Measurements from ENCODE around the gene ZCCHC2. TPM values are rescaled to one million over a fixed set of nuclear protein-coding genes. Genes with fewer than 3 reads are reported as not detected.

Gene ZCCHC2
- total and polyA plus RNA-seq, 2 donors (not counting 3 experiments of a cell fraction or from before 2014, with no cell fraction given), result 16.2 to 27.2 TPM

DNA sequence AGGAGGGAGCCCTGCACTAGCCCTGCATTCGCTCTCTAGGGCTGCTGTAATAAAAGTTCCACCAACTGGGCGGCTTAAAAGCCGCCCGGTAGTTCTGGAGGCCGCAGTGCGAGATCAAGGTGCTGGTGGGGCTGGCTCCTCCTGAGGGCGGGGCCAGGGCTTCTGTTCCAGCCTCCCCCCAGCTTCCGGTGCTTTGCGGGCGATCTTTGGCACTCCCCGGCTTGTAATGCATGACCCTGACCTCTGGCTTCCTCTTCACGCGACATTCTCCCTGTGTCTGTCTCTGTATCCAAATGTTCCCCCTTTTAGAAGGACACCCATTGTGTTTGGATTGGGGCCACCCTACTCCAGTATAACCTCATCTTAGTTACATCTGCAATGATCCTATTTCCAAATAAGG is 84.5 kb downstream of the ZCCHC2 start:
- H3K4me3 ChIP-seq (replicated peaks in 1 of 3; ENCODE audit: insufficient read depth in 1 of 3, low read depth in 1 of 3, low read length in 3 of 3), result no peak overlapping the region
- H3K4me1 ChIP-seq (ENCODE audit: control insufficient read depth, extremely low read depth, insufficient read depth, low read length), result no peaks in the 10 kb centered on the region
- H2AFZ ChIP-seq (ENCODE audit: low read depth, low read length), result no peak overlapping the region
- CTCF ChIA-PET, result interaction anchor here (1.6 kb wide), 1 partner anchor 21 kb away, joined by 4 read pairs; no protein-coding TSS in a partner anchor
- DNase-seq (ENCODE audit: low read depth, low spot score), result no peak
- POLR2A ChIA-PET, result no interaction called here
- FAIRE-seq, result no peak
- TF ChIP-seq EZH2 (IDR thresholded peaks at IDR 0.05; ENCODE audit: borderline replicate concordance, low read depth, low read length, severe bottlenecking) (no peak), JUN (IDR thresholded peaks at IDR 0.05; ENCODE audit: borderline replicate concordance, insufficient read depth, insufficient read length, low read depth) (no peak), GATA2 (IDR thresholded peaks at IDR 0.05; ENCODE audit: insufficient read depth, insufficient read length, low read depth, low read length) (no peak), POLR2A (IDR thresholded peaks at IDR 0.05; ENCODE audit: low read depth, low read length) (no peak), FOS (IDR thresholded peaks at IDR 0.05; ENCODE audit: borderline replicate concordance, insufficient read depth, low read length) (no peak), MYC (IDR thresholded peaks at IDR 0.05; ENCODE audit: low read depth, low read length) (no peak), POLR2AphosphoS5 (IDR thresholded peaks at IDR 0.05; ENCODE audit: insufficient read depth, low read depth, low read length) (no peak)
- TF ChIP-seq, protein P1, sequence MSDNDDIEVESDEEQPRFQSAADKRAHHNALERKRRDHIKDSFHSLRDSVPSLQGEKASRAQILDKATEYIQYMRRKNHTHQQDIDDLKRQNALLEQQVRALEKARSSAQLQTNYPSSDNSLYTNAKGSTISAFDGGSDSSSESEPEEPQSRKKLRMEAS (IDR thresholded peaks at IDR 0.05; ENCODE audit: insufficient read depth, insufficient read length), result no peak
- TF ChIP-seq, protein P2, sequence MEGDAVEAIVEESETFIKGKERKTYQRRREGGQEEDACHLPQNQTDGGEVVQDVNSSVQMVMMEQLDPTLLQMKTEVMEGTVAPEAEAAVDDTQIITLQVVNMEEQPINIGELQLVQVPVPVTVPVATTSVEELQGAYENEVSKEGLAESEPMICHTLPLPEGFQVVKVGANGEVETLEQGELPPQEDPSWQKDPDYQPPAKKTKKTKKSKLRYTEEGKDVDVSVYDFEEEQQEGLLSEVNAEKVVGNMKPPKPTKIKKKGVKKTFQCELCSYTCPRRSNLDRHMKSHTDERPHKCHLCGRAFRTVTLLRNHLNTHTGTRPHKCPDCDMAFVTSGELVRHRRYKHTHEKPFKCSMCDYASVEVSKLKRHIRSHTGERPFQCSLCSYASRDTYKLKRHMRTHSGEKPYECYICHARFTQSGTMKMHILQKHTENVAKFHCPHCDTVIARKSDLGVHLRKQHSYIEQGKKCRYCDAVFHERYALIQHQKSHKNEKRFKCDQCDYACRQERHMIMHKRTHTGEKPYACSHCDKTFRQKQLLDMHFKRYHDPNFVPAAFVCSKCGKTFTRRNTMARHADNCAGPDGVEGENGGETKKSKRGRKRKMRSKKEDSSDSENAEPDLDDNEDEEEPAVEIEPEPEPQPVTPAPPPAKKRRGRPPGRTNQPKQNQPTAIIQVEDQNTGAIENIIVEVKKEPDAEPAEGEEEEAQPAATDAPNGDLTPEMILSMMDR (IDR thresholded peaks at IDR 0.05; ENCODE audit: extremely low read depth in 1 of 2, insufficient read depth in 1 of 2, low read depth in 1 of 2, low read length in 2 of 2), result no peak
- H3K27ac ChIP-seq (ENCODE audit: insufficient read depth, low read depth, low read length), result no peak overlapping the region
- dilution Hi-C loops (cut with MboI; ENCODE audit: extremely low pct_ligation_motif_present, low sequenced_read_pairs), result no loop called here
- intact Hi-C loops (cut with micrococcal nuclease), result no loop called here
- no peak overlapping the region for H3K4me2 ChIP-seq (ENCODE audit: insufficient read depth, low read length)
- H4K20me1 ChIP-seq (replicated peaks; ENCODE audit: control insufficient read depth, extremely low read depth, insufficient read depth, low read length), result no peaks in the 10 kb centered on the region
- no peaks in the 10 kb centered on the region for H3K9me1 ChIP-seq (replicated peaks; ENCODE audit: control insufficient read depth, extremely low read depth, insufficient read depth, low read length)
- H3K9ac ChIP-seq (replicated peaks; ENCODE audit: extremely low read depth, insufficient read depth, low read length), result no peak overlapping the region
- H3K27me3 ChIP-seq (ENCODE audit: control insufficient read depth in 2 of 2, insufficient read depth in 2 of 2, low read length in 2 of 2), result peaks cover 21 to 29% of the 10 kb centered on the region in 2 experiments
- no TSS peak for BruUV-seq (replicated peaks)
- H3K79me2 ChIP-seq (ENCODE audit: control insufficient read depth, insufficient read depth, low read length), result no peaks in the 10 kb centered on the region
- no peaks in the 10 kb centered on the region for H3K9me3 ChIP-seq (replicated peaks; ENCODE audit: control insufficient read depth, insufficient read depth, low read length)
- H3K36me3 ChIP-seq (ENCODE audit: control insufficient read depth in 2 of 2, extremely low read depth in 1 of 2, insufficient read depth in 2 of 2, low read length in 2 of 2), result no peaks in the 10 kb centered on the region

Data from endothelial cell of umbilical vein (primary cell).